Left ventricle myocardium inferior (tissue), 1 donor: ENCODE data around the gene BMPR1B. TPM values are rescaled to one million over a fixed set of nuclear protein-coding genes. Genes with fewer than 3 reads are reported as not detected.

Source experiments
- DNase-seq: peaks from one replicate; pipeline ENCODE4 v3.0.0-alpha.2; 2020
- H3K27ac ChIP-seq: fragments of 200-600 bp; replicated peaks from 2 replicates; pipeline ENCODE4 v1.8.0; 2021
- H3K27me3 ChIP-seq: fragments of 200-600 bp; 2 replicates; pipeline ENCODE4 v1.8.0; 2021; ENCODE audit warnings: low read depth
- H3K36me3 ChIP-seq: fragments of 200-600 bp; 2 replicates; pipeline ENCODE4 v1.8.0; 2021
- H3K4me1 ChIP-seq: fragments of 200-600 bp; 2 replicates; pipeline ENCODE4 v1.8.0; 2021
- H3K4me3 ChIP-seq: fragments of 200-600 bp; 2 replicates; pipeline ENCODE4 v1.8.0; 2021; ENCODE audit warnings: mild to moderate bottlenecking, moderate library complexity
- H3K9me3 ChIP-seq: fragments of 200-600 bp; replicated peaks from 2 replicates; pipeline ENCODE4 v1.8.0; 2021
- intact Hi-C: fragments of 100-400 bp; cut with micrococcal nuclease; formaldehyde crosslinking; loops from one replicate; pipeline ENCODE4 v1.11.0; 2022
- total RNA-seq: library from RNA; stranded (reverse); fragmentation: NEBNext Ultra II Directional; extraction: Animal tissue kit (Norgen Biotek cat#: 25700); gene quantifications from one replicate; pipeline ENCODE4 v1.2.1, GENCODE V29; 2021
- TF ChIP-seq, protein P1 (sequence below): fragments of 200-600 bp; IDR thresholded peaks from 2 replicates; pipeline ENCODE4 v1.8.0; 2021; ENCODE audit warnings: antibody characterized with exemption, mild to moderate bottlenecking, borderline replicate concordance
- donor health status: DM: no; HTN: yes; CAD: no; lungs with severe emphysema.

BMPR1B gene
- total RNA-seq, 1 donor from 2014 or later, result 3.0 TPM

DNA sequence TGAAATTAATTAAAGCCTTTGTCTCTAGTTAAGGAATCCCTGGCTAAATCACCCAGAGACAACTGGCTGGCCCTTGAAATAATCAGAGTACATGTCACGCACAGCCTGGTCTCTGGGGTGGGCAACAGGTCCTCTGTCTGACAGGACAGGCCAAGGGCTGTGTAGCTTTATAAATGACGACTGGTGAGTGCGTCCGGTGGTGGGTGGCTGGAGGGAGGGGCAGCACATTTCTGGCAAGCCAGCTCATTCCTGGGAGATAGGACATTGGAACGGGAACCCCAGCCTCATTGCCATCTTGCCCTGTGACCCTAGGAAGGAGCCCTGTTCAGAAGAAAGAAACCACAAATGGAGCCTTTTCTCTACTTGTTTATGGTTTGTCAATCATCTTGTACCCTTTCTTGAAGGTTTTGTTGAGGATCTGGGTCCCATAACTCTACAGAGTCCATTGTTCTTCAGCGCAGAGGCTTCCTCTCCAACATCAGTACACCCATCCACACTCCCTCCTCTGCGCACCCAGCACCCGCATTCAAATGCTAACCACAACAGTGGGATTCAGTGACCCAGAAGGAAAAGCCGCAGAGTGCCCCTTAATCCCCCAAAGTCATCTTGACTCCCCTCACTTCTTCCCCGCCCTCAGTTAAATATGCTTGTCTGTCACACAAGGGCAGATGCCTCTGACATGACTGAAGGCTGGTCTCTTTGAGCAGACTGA, 422.9 kb downstream of the BMPR1B start:
- DNase-seq, result no peak
- intact Hi-C loops, result no loop called here
- Histone ChIP-seq H3K4me3 (no peak overlapping the region), H3K27ac (no peak overlapping the region), H3K36me3 (peaks cover 5% of the 10 kb centered on the region), H3K4me1 (no peaks in the 10 kb centered on the region), H3K27me3 (no peaks in the 10 kb centered on the region), H3K9me3 (peaks cover 6% of the 10 kb centered on the region)
- TF ChIP-seq, protein P1, sequence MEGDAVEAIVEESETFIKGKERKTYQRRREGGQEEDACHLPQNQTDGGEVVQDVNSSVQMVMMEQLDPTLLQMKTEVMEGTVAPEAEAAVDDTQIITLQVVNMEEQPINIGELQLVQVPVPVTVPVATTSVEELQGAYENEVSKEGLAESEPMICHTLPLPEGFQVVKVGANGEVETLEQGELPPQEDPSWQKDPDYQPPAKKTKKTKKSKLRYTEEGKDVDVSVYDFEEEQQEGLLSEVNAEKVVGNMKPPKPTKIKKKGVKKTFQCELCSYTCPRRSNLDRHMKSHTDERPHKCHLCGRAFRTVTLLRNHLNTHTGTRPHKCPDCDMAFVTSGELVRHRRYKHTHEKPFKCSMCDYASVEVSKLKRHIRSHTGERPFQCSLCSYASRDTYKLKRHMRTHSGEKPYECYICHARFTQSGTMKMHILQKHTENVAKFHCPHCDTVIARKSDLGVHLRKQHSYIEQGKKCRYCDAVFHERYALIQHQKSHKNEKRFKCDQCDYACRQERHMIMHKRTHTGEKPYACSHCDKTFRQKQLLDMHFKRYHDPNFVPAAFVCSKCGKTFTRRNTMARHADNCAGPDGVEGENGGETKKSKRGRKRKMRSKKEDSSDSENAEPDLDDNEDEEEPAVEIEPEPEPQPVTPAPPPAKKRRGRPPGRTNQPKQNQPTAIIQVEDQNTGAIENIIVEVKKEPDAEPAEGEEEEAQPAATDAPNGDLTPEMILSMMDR, result no peak

DNA sequence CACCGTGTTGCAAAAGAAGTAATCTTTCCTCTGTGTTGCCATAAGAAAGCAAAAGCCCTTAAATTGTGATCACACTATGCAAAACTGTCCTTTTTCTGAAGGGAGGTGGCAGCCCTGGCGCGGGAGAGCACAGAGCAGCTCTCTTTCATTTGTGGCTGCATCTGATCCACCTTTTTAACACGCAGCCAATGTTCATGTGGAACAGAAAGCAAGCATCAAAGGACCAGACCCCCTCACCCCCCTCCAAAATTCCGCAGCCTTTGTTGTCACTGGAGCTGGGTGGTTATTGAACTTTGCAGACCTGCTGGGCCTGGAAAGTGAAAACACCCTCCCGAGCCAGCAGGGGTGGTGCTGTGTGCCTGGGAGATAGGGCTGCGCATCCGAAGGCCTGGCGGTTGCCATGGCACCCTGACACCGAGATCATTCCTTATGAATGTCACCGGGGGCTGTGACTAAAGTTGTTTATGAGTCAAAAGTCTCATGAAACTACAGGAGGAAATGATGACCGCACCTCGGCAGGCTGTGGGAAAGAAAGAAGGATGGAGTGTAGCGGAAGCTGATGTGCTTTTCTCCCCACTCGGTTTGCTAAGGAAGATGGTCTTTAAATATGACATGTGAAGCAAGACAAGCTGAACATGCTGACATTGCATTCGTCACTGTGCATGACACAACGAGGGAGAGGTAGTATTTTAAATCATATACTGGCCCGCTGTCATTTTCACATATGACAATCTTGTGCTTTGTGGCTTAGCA, 423.7 kb downstream of the BMPR1B start:
- intact Hi-C loops, result no loop called here
- TF ChIP-seq, protein P1, result no peak
- no peak for DNase-seq
- H3K36me3 ChIP-seq, result peaks cover 5% of the 10 kb centered on the region
- no peaks in the 10 kb centered on the region for H3K4me1 ChIP-seq
- H3K4me3 ChIP-seq, result no peak overlapping the region
- H3K27me3 ChIP-seq, result no peaks in the 10 kb centered on the region
- H3K27ac ChIP-seq, result no peak overlapping the region
- H3K9me3 ChIP-seq, result peaks cover 6% of the 10 kb centered on the region

GRCh38 chr4:95181996-95182306, 424.2 kb downstream of the BMPR1B start:
- TF ChIP-seq, protein P1, result no peak
- no peak overlapping the region for H3K27ac ChIP-seq
- intact Hi-C loops, result no loop called here

DNA sequence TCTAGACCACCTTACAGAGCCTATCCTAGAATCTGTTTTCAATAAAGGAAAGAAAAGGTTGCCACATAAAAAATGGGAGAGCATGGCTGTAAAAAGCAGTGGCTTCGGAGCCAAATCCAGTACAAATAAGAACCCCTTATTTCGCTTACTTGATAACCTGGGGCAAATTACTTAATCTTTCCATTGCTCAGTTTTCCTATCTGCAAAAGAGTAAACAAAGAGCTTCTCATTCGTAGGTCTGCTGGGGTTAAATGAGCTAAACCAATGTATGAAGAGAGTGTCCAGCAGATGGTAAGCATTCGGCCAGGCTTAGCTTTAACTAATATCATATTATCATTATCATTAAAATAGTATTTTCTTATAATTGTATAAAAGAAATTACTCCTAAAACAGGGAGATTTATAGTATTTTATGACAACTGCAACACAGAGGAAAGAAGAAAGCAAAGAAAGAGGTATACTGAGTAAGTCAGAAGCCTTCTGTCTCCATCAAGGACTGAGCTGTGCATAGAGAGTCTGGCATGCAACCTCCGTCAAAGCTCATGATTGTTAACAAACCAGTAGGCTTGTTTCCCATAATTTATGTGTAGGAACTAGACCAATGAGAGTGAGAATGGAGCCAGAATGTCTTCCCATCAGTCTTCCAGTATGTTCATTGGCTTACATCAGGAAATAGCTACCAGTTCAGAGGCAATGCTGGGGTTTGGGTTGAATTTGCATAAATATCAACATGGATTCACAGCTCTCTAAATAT, 426.1 kb downstream of the BMPR1B start:
- no peak for DNase-seq
- Histone ChIP-seq H3K27me3 (no peaks in the 10 kb centered on the region), H3K4me3 (no peak overlapping the region), H3K4me1 (no peaks in the 10 kb centered on the region), H3K27ac (no peak overlapping the region), H3K36me3 (no peaks in the 10 kb centered on the region), H3K9me3 (no peaks in the 10 kb centered on the region)
- TF ChIP-seq, protein P1, result no peak
- intact Hi-C loops, result no loop called here

More at GRCh38 chr4:95181996-95182306, 424.2 kb downstream of the BMPR1B start:
- Histone ChIP-seq H3K27me3 (no peaks in the 10 kb centered on the region), H3K4me1 (no peaks in the 10 kb centered on the region), H3K36me3 (peaks cover 5% of the 10 kb centered on the region), H3K9me3 (peaks cover 5% of the 10 kb centered on the region), H3K4me3 (no peak overlapping the region)
- no peak for DNase-seq

DNA sequence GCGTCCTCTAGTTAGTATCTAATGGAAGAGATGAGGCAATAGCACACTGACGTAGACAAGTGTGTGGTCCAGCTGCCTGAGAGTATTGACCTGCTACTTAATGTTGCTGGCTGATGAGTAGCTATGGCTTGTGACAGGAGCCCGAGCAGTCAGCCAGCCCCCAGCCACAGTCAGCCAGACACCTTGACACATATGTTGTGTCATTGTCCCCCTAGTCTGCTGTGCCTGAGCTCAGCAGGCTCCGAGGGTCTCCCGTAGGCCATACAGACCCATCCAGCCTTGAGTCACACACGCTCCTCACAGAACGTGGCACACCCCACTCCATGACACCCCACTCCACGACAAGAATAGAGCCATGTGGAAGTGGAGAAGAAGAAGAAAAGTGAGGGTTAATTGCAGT, 428.9 kb downstream of the BMPR1B start:
- Histone ChIP-seq H3K27me3 (no peaks in the 10 kb centered on the region), H3K9me3 (no peaks in the 10 kb centered on the region), H3K4me1 (no peaks in the 10 kb centered on the region), H3K27ac (no peak overlapping the region), H3K36me3 (no peaks in the 10 kb centered on the region), H3K4me3 (no peak overlapping the region)
- TF ChIP-seq, protein P1, result no peak
- intact Hi-C loops, result no loop called here
- no peak for DNase-seq
